ENCODE results near the gene KRTAP5-8. TPM values are rescaled to one million over a fixed set of nuclear protein-coding genes. Genes with fewer than 3 reads are reported as not detected.

The KRTAP5-8 gene
- total RNA-seq, 1 experiment from 2014 or later = not detected

GRCh38 chr11:71490044-71490730, 47.6 kb upstream of the KRTAP5-8 start:
- no peak for TF ChIP-seq CTCF (IDR thresholded peaks at IDR 0.05; ENCODE audit: insufficient read depth in 1 of 2, low read depth in 1 of 2, low read length in 1 of 2, severe bottlenecking in 1 of 2, unreplicated experiment in 1 of 2)
- Mint-ChIP-seq H3K27me3 (ENCODE audit: insufficient read depth, unreplicated experiment) (no peaks in the 10 kb centered on the region), H3K4me3 (ENCODE audit: unreplicated experiment) (no peak overlapping the region), H3K9me3 (ENCODE audit: unreplicated experiment) (no peaks in the 10 kb centered on the region), H3K36me3 (ENCODE audit: insufficient read depth, unreplicated experiment) (peaks cover 52% of the 10 kb centered on the region), H3K4me1 (ENCODE audit: low read depth, unreplicated experiment) (peaks cover 21% of the 10 kb centered on the region), H3K27ac (ENCODE audit: unreplicated experiment) (no peak overlapping the region)
- Histone ChIP-seq H3K4me3 (ENCODE audit: low read depth, low read length) (no peak overlapping the region), H3K36me3 (ENCODE audit: control insufficient read depth, insufficient read depth, low read length) (peaks cover 10% of the 10 kb centered on the region; the same call in 1 of the 2 replicates), H3K4me1 (peaks cover 23% of the 10 kb centered on the region), H3K27me3 (replicated peaks; ENCODE audit: control insufficient read depth, insufficient read depth, low read length) (no peaks in the 10 kb centered on the region), H3K9me3 (no peaks in the 10 kb centered on the region)
- peak in 1 of 2 experiments; percentile 32 for DNase-seq
- intact Hi-C loops (cut with micrococcal nuclease; ENCODE audit: unreplicated experiment) = no loop called here
- POLR2A ChIA-PET = no interaction called here
- CTCF ChIA-PET = no interaction called here
- no TSS peak for BruUV-seq (replicated peaks)

- DNase-seq = peak in 1 of 2 experiments; percentile 29
- CTCF ChIA-PET = no interaction called here
- H3K4me3 ChIP-seq (ENCODE audit: low read depth, low read length) = no peak overlapping the region
Measured at GRCh38 chr11:71490731-71491390, 47.0 kb upstream of the KRTAP5-8 start.

GRCh38 chr11:71491531-71491930, 46.3 kb upstream of the KRTAP5-8 start:
- intact Hi-C loops (cut with micrococcal nuclease; ENCODE audit: unreplicated experiment) = no loop called here
- ChIA-PET POLR2A (no interaction called here), CTCF (no interaction called here)
- Mint-ChIP-seq H3K4me1 (ENCODE audit: low read depth, unreplicated experiment) (peaks cover 21% of the 10 kb centered on the region), H3K27me3 (ENCODE audit: insufficient read depth, unreplicated experiment) (no peaks in the 10 kb centered on the region), H3K36me3 (ENCODE audit: insufficient read depth, unreplicated experiment) (peaks cover 57% of the 10 kb centered on the region), H3K4me3 (ENCODE audit: unreplicated experiment) (no peak overlapping the region), H3K9me3 (ENCODE audit: unreplicated experiment) (no peaks in the 10 kb centered on the region), H3K27ac (ENCODE audit: unreplicated experiment) (no peak overlapping the region)
- Histone ChIP-seq H3K4me1 (peaks cover 23% of the 10 kb centered on the region), H3K9me3 (no peaks in the 10 kb centered on the region), H3K27me3 (replicated peaks; ENCODE audit: control insufficient read depth, insufficient read depth, low read length) (no peaks in the 10 kb centered on the region), H3K36me3 (ENCODE audit: control insufficient read depth, insufficient read depth, low read length) (peaks cover 12% of the 10 kb centered on the region; the same call in 1 of the 2 replicates), H3K4me3 (ENCODE audit: low read depth, low read length) (no peak overlapping the region)
- BruUV-seq (replicated peaks) = no TSS peak
- peak in 1 of 2 experiments; percentile 31 for DNase-seq
- no peak for TF ChIP-seq CTCF (IDR thresholded peaks at IDR 0.05; ENCODE audit: insufficient read depth in 1 of 2, low read depth in 1 of 2, low read length in 1 of 2, severe bottlenecking in 1 of 2, unreplicated experiment in 1 of 2)

More at GRCh38 chr11:71490731-71491390, 47.0 kb upstream of the KRTAP5-8 start:
- Histone ChIP-seq H3K27me3 (replicated peaks; ENCODE audit: control insufficient read depth, insufficient read depth, low read length) (no peaks in the 10 kb centered on the region), H3K36me3 (ENCODE audit: control insufficient read depth, insufficient read depth, low read length) (peaks cover 12% of the 10 kb centered on the region; the same call in 1 of the 2 replicates), H3K9me3 (no peaks in the 10 kb centered on the region), H3K4me1 (peaks cover 23% of the 10 kb centered on the region)
- H3K9me3 Mint-ChIP-seq (ENCODE audit: unreplicated experiment) = no peaks in the 10 kb centered on the region
- no peaks in the 10 kb centered on the region for H3K27me3 Mint-ChIP-seq (ENCODE audit: insufficient read depth, unreplicated experiment)
- intact Hi-C loops (cut with micrococcal nuclease; ENCODE audit: unreplicated experiment) = no loop called here
- no peak for TF ChIP-seq CTCF (IDR thresholded peaks at IDR 0.05; ENCODE audit: insufficient read depth in 1 of 2, low read depth in 1 of 2, low read length in 1 of 2, severe bottlenecking in 1 of 2, unreplicated experiment in 1 of 2)
- no TSS peak for BruUV-seq (replicated peaks)
- peaks cover 21% of the 10 kb centered on the region for H3K4me1 Mint-ChIP-seq (ENCODE audit: low read depth, unreplicated experiment)
- POLR2A ChIA-PET = no interaction called here
- H3K4me3 Mint-ChIP-seq (ENCODE audit: unreplicated experiment) = no peak overlapping the region
- H3K27ac Mint-ChIP-seq (ENCODE audit: unreplicated experiment) = no peak overlapping the region
- H3K36me3 Mint-ChIP-seq (ENCODE audit: insufficient read depth, unreplicated experiment) = peaks cover 59% of the 10 kb centered on the region
